NCI-H2171 (cell line): Measurements from ENCODE around the gene NPRL2.

Experiments used
- DNase-seq: peaks from one replicate; lab custom pipeline; 2025; lab: John Stamatoyannopoulos, UW

The NPRL2 gene

GRCh38 chr3:50373146-50374051 is 22.8 kb upstream of the NPRL2 start:
- DNase-seq = no peak

GRCh38 chr3:50372349-50372748 is 21.8 kb upstream of the NPRL2 start:
- DNase-seq = no peak

GRCh38 chr3:50371133-50371685 is 20.6 kb upstream of the NPRL2 start:
- no peak for DNase-seq

- no peak for DNase-seq
Measured at GRCh38 chr3:50370594-50370993, 20.0 kb upstream of the NPRL2 start.

GRCh38 chr3:50369012-50369670 is 18.6 kb upstream of the NPRL2 start:
- DNase-seq = no peak

- no peak for DNase-seq
Measured at GRCh38 chr3:50365842-50366220, 15.3 kb upstream of the NPRL2 start.

GRCh38 chr3:50365080-50365841 is 14.7 kb upstream of the NPRL2 start:
- no peak for DNase-seq

- DNase-seq = no peak
Measured at GRCh38 chr3:50364573-50365079, 14.1 kb upstream of the NPRL2 start.

GRCh38 chr3:50359760-50360110 is 9.2 kb upstream of the NPRL2 start:
- no peak for DNase-seq

GRCh38 chr3:50358911-50359759 is 8.6 kb upstream of the NPRL2 start, which contains the start of gene TMEM115:
TMEM115 (minus strand) TSS chr3:50359521; CDS start chr3:50359063, 458 bp downstream.
- DNase-seq = peak; percentile 90

GRCh38 chr3:50358355-50358910 is 7.9 kb upstream of the NPRL2 start:
- DNase-seq = no peak

GRCh38 chr3:50357481-50357880 is 6.9 kb upstream of the NPRL2 start:
- no peak for DNase-seq

GRCh38 chr3:50356553-50356952 is 6.0 kb upstream of the NPRL2 start:
- no peak for DNase-seq

GRCh38 chr3:50355829-50356552 is 5.4 kb upstream of the NPRL2 start:
- no peak for DNase-seq

GRCh38 chr3:50354850-50355249 is 4.3 kb upstream of the NPRL2 start:
- DNase-seq = no peak

- DNase-seq = no peak
Measured at GRCh38 chr3:50354186-50354764, 3.7 kb upstream of the NPRL2 start.

GRCh38 chr3:50353245-50354004 is 2.9 kb upstream of the NPRL2 start:
- DNase-seq = no peak

- DNase-seq = no peak
Measured at GRCh38 chr3:50352781-50353180, 2.2 kb upstream of the NPRL2 start.

- no peak for DNase-seq
Measured at GRCh38 chr3:50351323-50351697, 735 bp upstream of the NPRL2 start.
